K562 (cell line): ENCODE data around the gene TEP1. TPM values are rescaled to one million over a fixed set of nuclear protein-coding genes. Genes with fewer than 3 reads are reported as not detected.
A peak's percentile ranks its signal among the peaks of the same experiment; 100 is the strongest.

ENCODE experiments used
- ARID3A ChIP-seq: IDR thresholded peaks from 2 replicates; pipeline ENCODE4 v1.6.1; 2012; ENCODE audit warnings: low read depth, low read length, improper control_type of control experiment, borderline replicate concordance
- DEAF1 ChIP-seq: fragments of 450-650 bp; formaldehyde crosslinking; IDR thresholded peaks from 2 replicates; pipeline ENCODE4 v1.4.0; 2020; ENCODE audit warnings: mild to moderate bottlenecking, moderate library complexity
- HEY1 ChIP-seq: fragments of 250-450 bp; sonication (Bioruptor Pico); IDR thresholded peaks from 2 replicates; pipeline ENCODE4 v1.5.0; 2020; ENCODE audit warnings: mild to moderate bottlenecking, moderate library complexity, borderline replicate concordance
- RAD21 ChIP-seq, 2 experiments: fragments of 250-450 bp in 1 of 2; fragments of 450-650 bp in 1 of 2; sonication (Bioruptor Pico) in 1 of 2; formaldehyde crosslinking in 1 of 2; IDR thresholded peaks in 1 of 2; conservative IDR thresholded peaks in 1 of 2; 2 replicates each; pipeline versions ENCODE4 v1.4.0 to v1.8.0; 2020 to 2022; ENCODE audit warnings: mild to moderate bottlenecking in 2 of 2, moderate library complexity in 1 of 2
- REST ChIP-seq, 2 experiments: fragments of 450-650 bp; formaldehyde crosslinking in 1 of 2; IDR thresholded peaks; 2 replicates each; pipeline versions ENCODE4 v1.4.0 to v1.6.1; 2014 to 2020; ENCODE audit warnings: mild to moderate bottlenecking in 2 of 2, borderline replicate concordance in 1 of 2, low read depth in 1 of 2
- SMC3 ChIP-seq: conservative IDR thresholded peaks from 2 replicates; pipeline ENCODE4 v1.6.1; 2011; ENCODE audit warnings: low read depth, low read length, improper control_type of control experiment; ENCODE audit not compliant: insufficient read depth
- ZNF609 ChIP-seq: sonication (generic); formaldehyde crosslinking; IDR thresholded peaks from 2 replicates; pipeline ENCODE4 v1.8.1; 2023; ENCODE audit warnings: missing genetic modification reagents, mild to moderate bottlenecking, borderline replicate concordance
- polyA plus RNA-seq, 8 experiments: library from polyadenylated mRNA; depleted of rRNA in 4 of 8; stranded (reverse) in 5 of 8; unstranded in 3 of 8; fragments of >200 nt; fragmentation: Nextera tagmentation in 2 of 8; fragmentation: Illumina TruSeq in 1 of 8; extraction: Ambion mirVana in 2 of 8; extraction: Trizol in 1 of 8; gene quantifications; 2 replicates each; pipeline versions ENCODE4 v1.2.1 to v1.2.3, GENCODE V29; 2011 to 2014; ENCODE audit warnings: inconsistent platforms in 1 of 8, missing spikeins in 1 of 8
- total RNA-seq, 7 experiments: library from RNA; depleted of rRNA in 6 of 7; stranded (reverse); fragments of >200 nt in 6 of 7; fragmentation: Illumina TruSeq in 2 of 7; extraction: Trizol in 2 of 7; gene quantifications; 2 replicates each; pipeline versions ENCODE4 v1.2.1 to v1.2.3, GENCODE V29; 2011 to 2021; ENCODE audit warnings: low replicate concordance in 1 of 7

The TEP1 gene
- total and polyA plus RNA-seq, 9 of the 15 experiments (the other 6 are each of a cell fraction or from before 2014, with no cell fraction given), result 1.0 to 12.2 (median 7.1) TPM

DNA sequence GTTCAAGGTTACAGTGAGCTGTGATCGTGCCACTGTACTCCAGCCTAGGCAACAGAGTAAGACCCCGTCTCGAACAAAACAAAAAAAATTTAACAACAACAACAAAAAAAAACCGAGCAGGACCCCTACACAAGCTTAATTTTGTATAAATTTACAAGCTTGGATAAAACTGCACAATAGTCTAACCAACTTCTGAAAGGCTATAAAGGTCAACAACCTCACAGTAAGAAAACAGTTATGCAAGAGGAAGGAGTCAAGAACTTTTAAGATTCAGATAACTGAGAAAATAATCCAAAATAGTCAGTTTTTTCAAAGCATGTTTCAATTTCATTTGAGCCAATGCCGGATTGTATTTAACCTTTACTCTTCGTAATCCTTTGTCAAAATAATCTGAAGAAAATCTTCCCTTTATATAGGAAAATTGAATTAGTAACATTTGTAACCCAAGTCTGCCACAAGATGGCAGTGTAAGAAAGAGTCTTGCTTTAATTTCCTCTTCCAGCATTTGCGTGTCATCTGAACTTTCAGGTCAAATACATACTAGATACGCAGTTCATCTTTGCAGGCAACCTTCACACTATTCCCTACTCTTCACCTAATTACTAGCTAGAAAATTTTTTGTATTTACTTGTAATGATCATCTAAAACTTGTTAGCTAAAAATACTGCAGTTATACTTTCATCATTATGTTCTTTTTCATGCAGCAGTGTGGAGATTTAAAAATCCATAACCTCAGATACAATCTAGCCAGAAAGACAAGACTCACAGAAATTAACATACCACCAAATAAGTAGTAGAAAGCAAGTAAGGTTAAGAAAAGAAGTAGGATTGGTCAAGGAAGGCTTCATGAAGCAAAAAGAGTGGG lies 86.1 kb downstream of the TEP1 start (continued):
- TF ChIP-seq REST (IDR thresholded peaks at IDR 0.05; ENCODE audit: borderline replicate concordance) (peak; percentile 60; the same call in 1 of the 2 replicates), REST (CRISPR knock-in tag; IDR thresholded peaks at IDR 0.05; ENCODE audit: low read depth) (no peak), HEY1 (CRISPR knock-in tag) (no peak), ZNF609 (CRISPR knock-in tag) (no peak), DEAF1 (CRISPR knock-in tag) (peak; percentile 45; the same call in 1 of the 2 replicates), RAD21 (CRISPR knock-in tag; conservative IDR thresholded peaks at IDR 0.05 in 1 of 2, IDR thresholded peaks at IDR 0.05 in 1 of 2) (peak; percentile 64 to 74), ARID3A (peak; percentile 68; the same call in 1 of the 2 replicates), SMC3 (peak; percentile 45)
